ENCODE results near the gene CD40.

Gene CD40

GRCh38 chr20:46117704-46118467 is at the start of gene CD40:
CD40 (plus strand) TSS chr20:46118314; CDS start chr20:46118344, 30 bp downstream.
- no peaks in the 10 kb centered on the region for H3K9me3 ChIP-seq (ENCODE audit: control insufficient read depth, low read length)
- no peak for TF ChIP-seq CTCF (IDR thresholded peaks at IDR 0.05)
- peaks cover 37% of the 10 kb centered on the region for H3K4me1 ChIP-seq
- peak within 1 kb of the TSS; percentile 95 for H2AFZ ChIP-seq
- H3K9ac ChIP-seq: peak within 1 kb of the TSS; percentile 74
- H3K4me2 ChIP-seq (ENCODE audit: low read length): peak within 1 kb of the TSS; percentile 96
- H3K27ac ChIP-seq: peak within 1 kb of the TSS; percentile 92
- H3K36me3 ChIP-seq (ENCODE audit: control insufficient read depth, insufficient read depth, low read length): no peaks in the 10 kb centered on the region
- H3K4me3 ChIP-seq (ENCODE audit: low read depth, low read length): peak within 1 kb of the TSS; percentile 72
- H3K27me3 ChIP-seq (ENCODE audit: control insufficient read depth, insufficient read depth, low read length): no peaks in the 10 kb centered on the region
- H3K79me2 ChIP-seq: peaks cover 5% of the 10 kb centered on the region

GRCh38 chr20:46070215-46070900 is 47.8 kb upstream of the CD40 start:
- H3K36me3 ChIP-seq (ENCODE audit: control insufficient read depth, insufficient read depth, low read length): no peaks in the 10 kb centered on the region
- H3K27me3 ChIP-seq (ENCODE audit: control insufficient read depth, insufficient read depth, low read length): no peaks in the 10 kb centered on the region

GRCh38 chr20:46071573-46071972 is 46.5 kb upstream of the CD40 start:
- no peak overlapping the region for H3K27ac ChIP-seq
- H3K4me1 ChIP-seq: peaks cover 7% of the 10 kb centered on the region
- H3K9me3 ChIP-seq (ENCODE audit: control insufficient read depth, low read length): no peaks in the 10 kb centered on the region
- peaks cover 13% of the 10 kb centered on the region for H3K79me2 ChIP-seq
- no peak overlapping the region for H3K4me2 ChIP-seq (ENCODE audit: low read length)
- H3K36me3 ChIP-seq (ENCODE audit: control insufficient read depth, insufficient read depth, low read length): no peaks in the 10 kb centered on the region
- no peaks in the 10 kb centered on the region for H3K27me3 ChIP-seq (ENCODE audit: control insufficient read depth, insufficient read depth, low read length)
- H3K9ac ChIP-seq: no peak overlapping the region
- no peak for TF ChIP-seq CTCF (IDR thresholded peaks at IDR 0.05)
- H2AFZ ChIP-seq: no peak overlapping the region
- H3K4me3 ChIP-seq (ENCODE audit: low read depth, low read length): no peak overlapping the region

More at GRCh38 chr20:46070215-46070900, 47.8 kb upstream of the CD40 start:
- peaks cover 20% of the 10 kb centered on the region for H3K79me2 ChIP-seq
- TF ChIP-seq CTCF (IDR thresholded peaks at IDR 0.05): no peak
- H3K4me2 ChIP-seq (ENCODE audit: low read length): no peak overlapping the region
- no peak overlapping the region for H2AFZ ChIP-seq
- peaks cover under 1% of the 10 kb centered on the region for H3K4me1 ChIP-seq
- H3K9ac ChIP-seq: no peak overlapping the region
- H3K27ac ChIP-seq: no peak overlapping the region
- no peaks in the 10 kb centered on the region for H3K9me3 ChIP-seq (ENCODE audit: control insufficient read depth, low read length)
- H3K4me3 ChIP-seq (ENCODE audit: low read depth, low read length): no peak overlapping the region

GRCh38 chr20:46073024-46073423 is 45.1 kb upstream of the CD40 start:
- H3K4me1 ChIP-seq: peaks cover 7% of the 10 kb centered on the region
- H3K27ac ChIP-seq: no peak overlapping the region
- H3K36me3 ChIP-seq (ENCODE audit: control insufficient read depth, insufficient read depth, low read length): no peaks in the 10 kb centered on the region

More at GRCh38 chr20:46073024-46073423, 45.1 kb upstream of the CD40 start:
- H3K4me3 ChIP-seq (ENCODE audit: low read depth, low read length): no peak overlapping the region
- H3K27me3 ChIP-seq (ENCODE audit: control insufficient read depth, insufficient read depth, low read length): no peaks in the 10 kb centered on the region
- no peak overlapping the region for H2AFZ ChIP-seq
- peaks cover 9% of the 10 kb centered on the region for H3K79me2 ChIP-seq
- no peak overlapping the region for H3K9ac ChIP-seq
- no peak for TF ChIP-seq CTCF (IDR thresholded peaks at IDR 0.05)
- H3K9me3 ChIP-seq (ENCODE audit: control insufficient read depth, low read length): no peaks in the 10 kb centered on the region
- H3K4me2 ChIP-seq (ENCODE audit: low read length): no peak overlapping the region

All from parathyroid adenoma (tissue), 2 donors.